HG03558 (cell line): ENCODE measurements around the gene FAM53C.
"Not testable (repeated sequence)": the region's sequence is repeated elsewhere in the genome, so short reads cannot be mapped to it uniquely, and the experiment has no call there.

Experiments
- ATAC-seq: cut with Tn5 transposase; IDR thresholded peaks from one replicate; pipeline ENCODE4 v1.9.1; 2021; ENCODE audit warnings: moderate number of reproducible peaks; ENCODE audit not compliant: unreplicated experiment; ENCODE audit errors: extremely low read depth

The FAM53C gene

DNA sequence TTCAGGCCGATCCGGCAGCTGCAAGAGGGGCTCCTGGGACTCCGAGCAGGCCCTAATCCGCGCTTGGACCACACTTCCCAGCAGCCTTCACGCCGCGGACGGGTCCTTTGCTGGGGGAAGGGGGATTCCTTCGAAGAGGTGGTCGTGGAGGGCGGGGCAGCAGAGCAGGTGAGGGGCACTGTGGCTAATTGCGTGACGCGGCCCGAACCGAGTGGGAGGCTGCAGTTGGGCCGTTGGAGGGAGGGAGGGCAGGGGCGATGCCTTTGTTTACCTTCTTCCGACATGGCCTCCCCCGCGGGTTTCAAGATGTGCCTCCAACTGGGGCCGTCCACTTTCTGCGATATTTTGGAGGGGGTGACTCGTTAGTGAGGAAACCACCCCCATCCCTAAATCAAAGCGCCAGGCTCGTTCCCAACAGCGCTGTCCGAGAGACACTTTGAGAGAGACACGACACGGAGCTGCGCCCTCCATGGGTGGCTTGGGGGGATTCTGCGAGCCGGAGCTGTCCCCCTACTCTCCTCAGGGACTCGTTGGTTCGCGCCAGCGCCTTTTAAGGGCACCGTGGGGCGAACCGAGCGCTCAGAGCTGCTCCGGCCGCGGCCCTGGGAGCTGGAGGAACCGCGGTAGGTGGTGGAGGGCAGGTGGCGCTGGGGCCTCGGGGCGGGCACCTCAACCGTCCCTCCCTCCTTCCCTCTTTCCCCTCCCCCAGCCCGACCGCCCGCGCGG is at the start of gene FAM53C:
FAM53C (plus strand) TSS at position 582 of the 726 bp plus-strand sequence. CDS start 3,070 bp downstream, outside the sequence.
- peak; percentile 75 for ATAC-seq

- ATAC-seq, result no peak
Measured at GRCh38 chr5:138289296-138289695, 48.8 kb upstream of the FAM53C start.

GRCh38 chr5:138303372-138303771 is 34.7 kb upstream of the FAM53C start:
- no peak for ATAC-seq

GRCh38 chr5:138305797-138306196 is 32.3 kb upstream of the FAM53C start:
- ATAC-seq, result no peak

- no peak for ATAC-seq
Measured at GRCh38 chr5:138315751-138316278, 22.3 kb upstream of the FAM53C start.

GRCh38 chr5:138316355-138316754 is 21.7 kb upstream of the FAM53C start:
- ATAC-seq, result no peak

DNA sequence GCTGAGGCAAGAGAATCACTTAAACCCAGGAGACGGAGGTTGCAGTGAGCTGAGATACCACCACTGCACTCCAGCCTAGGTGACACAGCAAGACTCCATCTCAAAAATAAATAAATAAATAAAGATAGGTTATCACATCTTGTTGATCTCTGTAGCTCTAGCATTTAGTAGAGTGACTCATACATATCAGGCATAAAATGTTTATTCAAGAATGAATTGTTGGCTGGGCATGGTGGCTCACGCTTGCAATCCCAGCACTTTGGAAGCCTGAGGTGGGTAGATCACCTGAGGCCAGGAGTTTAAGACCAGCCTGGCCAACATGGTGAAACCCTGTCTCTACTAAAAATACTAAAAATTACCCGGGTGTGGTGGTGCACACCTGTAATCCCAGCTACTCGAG is 19.9 kb upstream of the FAM53C start:
- not testable (repeated sequence) for ATAC-seq

GRCh38 chr5:138330813-138331448 is 7.1 kb upstream of the FAM53C start:
- no peak for ATAC-seq

- ATAC-seq, result peak; percentile 93
Measured at GRCh38 chr5:138331449-138332368, 6.4 kb upstream of the FAM53C start, which contains the start of gene CDC25C. TSS of gene CDC25C (minus strand) at chr5:138331804. CDS start at chr5:138331180, 624 bp downstream.

DNA sequence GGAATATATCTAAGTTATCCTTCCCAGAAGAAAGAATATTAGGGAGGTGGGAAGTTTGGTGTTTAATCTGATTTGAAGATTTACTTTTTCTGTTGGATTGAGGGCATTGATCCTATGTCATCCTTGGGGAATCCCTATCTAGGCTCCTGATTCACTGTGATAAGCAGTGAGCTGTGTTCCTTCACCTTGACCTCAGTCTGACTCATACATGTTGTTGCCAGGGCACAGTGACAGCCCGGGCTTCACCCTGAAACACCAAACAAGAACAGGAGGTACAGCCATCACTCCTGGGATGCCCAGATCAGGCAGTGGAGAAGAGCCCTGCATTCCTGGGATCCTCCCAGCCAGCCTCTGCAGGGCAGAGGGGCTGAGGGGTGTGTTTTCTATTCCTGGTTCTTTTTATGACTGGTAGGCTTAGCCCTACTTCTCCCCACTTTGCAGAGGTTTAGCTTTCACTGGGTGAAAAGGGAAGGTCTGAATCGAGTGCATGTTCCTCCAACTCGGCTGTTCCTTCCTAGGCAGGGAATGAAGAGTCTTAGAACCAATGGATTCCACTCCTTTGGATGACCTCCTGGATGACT is 3.1 kb upstream of the FAM53C start:
- ATAC-seq, result no peak

DNA sequence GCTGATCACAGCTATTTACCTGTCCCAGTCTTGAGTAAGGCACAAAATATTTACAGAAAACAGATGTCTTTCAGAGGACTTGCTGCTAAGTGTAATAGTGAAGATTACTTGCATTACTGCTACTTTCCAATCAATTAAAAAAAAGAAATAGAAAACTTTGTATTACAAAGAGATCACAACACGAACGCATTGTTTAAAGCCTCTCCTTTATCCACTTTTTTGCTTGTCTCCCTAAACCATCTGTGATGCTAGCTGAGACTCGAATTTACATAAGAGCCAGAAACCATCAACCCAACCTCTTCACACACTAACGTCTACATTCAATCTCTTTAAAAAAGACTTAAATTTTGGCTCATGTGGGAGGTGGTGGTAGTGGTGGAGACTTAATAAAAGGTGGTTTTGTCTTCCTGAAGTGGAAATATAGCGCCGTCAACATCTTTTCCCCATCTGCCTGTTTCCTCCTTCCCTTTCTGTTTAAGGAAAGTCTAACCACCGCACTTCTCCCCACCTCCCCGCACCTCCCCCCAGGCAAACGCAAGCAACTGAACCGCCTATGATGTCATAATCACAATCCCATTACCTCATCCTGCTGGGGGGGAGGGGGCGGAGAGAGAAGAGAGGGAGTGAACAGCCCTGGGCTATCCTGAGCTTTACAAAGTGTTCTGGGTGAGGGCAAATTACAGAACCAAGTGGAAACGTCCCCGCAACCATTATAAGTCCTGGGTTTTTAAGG is 948 bp upstream of the FAM53C start:
- ATAC-seq, result no peak

DNA sequence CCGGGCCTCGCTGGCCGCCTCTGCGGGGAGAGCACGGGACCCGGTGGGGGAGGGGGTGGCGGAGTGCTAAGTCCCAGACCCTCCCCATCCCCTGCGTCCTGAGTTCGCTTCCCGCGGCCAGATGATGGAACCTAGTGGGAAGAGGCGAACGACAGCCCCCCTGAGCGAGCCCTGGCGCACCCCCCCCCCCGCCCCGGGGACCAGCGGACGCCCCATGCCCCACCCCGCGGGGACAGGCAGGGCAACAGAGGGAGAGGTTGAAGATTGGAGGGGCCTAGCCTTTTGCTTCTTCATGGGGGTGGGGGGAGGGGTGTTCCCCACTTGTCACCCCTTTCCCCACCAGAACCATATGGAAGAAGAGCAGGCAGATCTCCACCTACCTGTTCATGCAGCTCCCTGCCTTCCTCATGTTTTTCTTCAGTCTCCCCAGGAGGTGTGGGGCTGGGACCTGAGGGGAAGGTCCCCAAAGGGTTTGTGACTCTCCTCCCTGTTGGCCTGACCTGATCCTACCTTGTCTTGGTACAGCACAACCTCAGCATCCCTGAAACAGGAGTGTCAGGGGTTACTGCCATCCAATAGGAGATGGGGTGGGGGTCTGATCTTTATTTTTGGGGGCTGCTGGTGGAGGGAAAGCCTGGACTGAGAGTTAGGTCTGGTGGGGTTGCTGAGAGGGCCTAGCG is 485 bp downstream of the FAM53C start:
- ATAC-seq, result no peak

GRCh38 chr5:138339091-138339456 is 1.0 kb downstream of the FAM53C start:
- ATAC-seq, result no peak

DNA sequence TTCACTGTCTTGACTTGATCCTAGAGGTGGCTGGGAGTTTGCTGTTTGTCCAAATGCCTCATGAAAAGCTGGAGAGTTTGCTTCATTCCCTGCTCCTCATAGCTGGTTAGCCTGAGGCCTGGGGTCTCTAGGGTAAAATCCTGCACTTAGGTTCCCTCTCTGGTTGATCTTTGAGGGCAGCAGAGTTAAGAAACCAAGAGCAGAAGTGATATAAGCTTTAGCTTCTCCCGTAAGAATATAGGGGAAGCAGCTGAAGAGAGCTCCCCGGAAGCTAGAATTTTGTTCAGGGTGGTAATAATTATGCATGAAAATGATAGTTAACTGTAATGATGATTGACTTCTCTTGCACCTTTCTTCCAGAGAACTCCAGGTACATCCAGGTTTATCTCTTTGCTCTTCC is 1.4 kb downstream of the FAM53C start:
- ATAC-seq, result no peak

GRCh38 chr5:138340008-138340407 is 1.9 kb downstream of the FAM53C start:
- ATAC-seq, result no peak

DNA sequence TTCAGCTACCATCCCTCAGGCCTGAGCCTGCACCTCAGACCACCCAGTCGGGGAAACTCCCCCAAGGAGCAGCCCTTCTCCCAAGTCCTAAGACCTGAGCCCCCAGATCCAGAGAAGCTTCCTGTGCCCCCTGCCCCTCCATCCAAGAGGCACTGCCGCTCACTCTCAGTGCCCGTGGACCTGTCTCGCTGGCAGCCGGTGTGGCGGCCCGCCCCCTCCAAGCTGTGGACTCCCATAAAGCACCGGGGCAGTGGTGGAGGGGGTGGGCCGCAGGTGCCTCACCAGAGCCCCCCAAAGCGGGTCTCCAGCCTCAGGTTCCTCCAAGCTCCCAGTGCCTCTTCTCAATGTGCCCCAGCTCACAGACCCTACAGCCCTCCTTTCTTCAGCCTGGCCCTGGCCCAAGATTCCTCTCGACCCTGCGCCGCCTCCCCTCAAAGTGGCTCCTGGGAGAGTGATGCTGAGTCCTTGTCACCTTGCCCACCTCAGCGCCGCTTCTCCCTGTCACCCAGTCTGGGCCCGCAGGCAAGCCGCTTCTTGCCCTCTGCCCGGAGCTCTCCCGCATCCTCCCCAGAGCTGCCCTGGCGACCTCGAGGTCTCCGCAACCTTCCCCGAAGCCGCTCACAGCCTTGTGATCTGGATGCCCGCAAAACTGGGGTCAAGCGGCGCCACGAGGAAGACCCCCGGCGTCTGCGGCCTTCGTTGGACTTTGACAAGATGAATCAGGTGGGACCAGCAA is 7.0 kb downstream of the FAM53C start:
- ATAC-seq, result no peak

GRCh38 chr5:138346889-138347288 is 8.8 kb downstream of the FAM53C start:
- ATAC-seq, result no peak

GRCh38 chr5:138349852-138350562 is 11.9 kb downstream of the FAM53C start:
- ATAC-seq, result no peak
